Right atrium auricular region (tissue), 2 donors: ENCODE results near the gene SIK2. TPM values are rescaled to one million over a fixed set of nuclear protein-coding genes. Genes with fewer than 3 reads are reported as not detected.
A peak's percentile ranks its signal among the peaks of the same experiment; 100 is the strongest.

ENCODE experiments used
- DNase-seq: peaks from one replicate; pipeline ENCODE4 v3.0.0-alpha.2; 2019; ENCODE audit warnings: low spot score
- H3K27ac ChIP-seq, 2 donors: fragments of 200-600 bp; sonication (generic); 1 replicate in 1 of 2; 2 replicates in 1 of 2; pipeline ENCODE4 v1.5.1; 2016 to 2019
- H3K27me3 ChIP-seq, 2 donors: fragments of 200-600 bp; sonication (generic); one replicate each; pipeline versions ENCODE4 v1.5.1 to v1.6.0; 2017 to 2019
- H3K36me3 ChIP-seq: fragments of 200-600 bp; sonication (generic); one replicate; pipeline ENCODE4 v1.5.1; 2016
- H3K4me1 ChIP-seq, 2 donors: fragments of 200-600 bp; sonication (generic); one replicate each; pipeline versions ENCODE4 v1.5.1 to v1.6.0; 2017 to 2019
- H3K4me3 ChIP-seq, 2 donors: fragments of 200-600 bp; sonication (generic); 1 replicate in 1 of 2; 2 replicates in 1 of 2; pipeline ENCODE4 v1.5.1; 2017 to 2019; ENCODE audit warnings: mild to moderate bottlenecking in 1 of 2, moderate library complexity in 1 of 2
- H3K9me3 ChIP-seq, 2 donors: fragments of 200-600 bp; sonication (generic); one replicate each; pipeline ENCODE4 v1.5.1; 2019
- CTCF ChIP-seq, 2 donors: fragments of 200-600 bp; sonication (generic); IDR thresholded peaks; one replicate each; pipeline ENCODE4 v1.5.1; 2019; ENCODE audit warnings: antibody characterized with exemption in 2 of 2
- total RNA-seq, 2 donors: library from RNA; depleted of rRNA; stranded (reverse); fragments of >200 nt; gene quantifications; one replicate each; pipeline ENCODE4 v1.1.0, GENCODE V29; 2016

The SIK2 gene
- total RNA-seq, 2 donors from 2014 or later, result 23.5 to 28.0 TPM

GRCh38 chr11:111702623-111703022 lies 100.4 kb downstream of the SIK2 start:
- H3K4me3 ChIP-seq, result no peak overlapping the region
- H3K36me3 ChIP-seq, result peaks cover 41% of the 10 kb centered on the region
- H3K9me3 ChIP-seq, result no peaks in the 10 kb centered on the region
- no peak overlapping the region for H3K27ac ChIP-seq
- H3K27me3 ChIP-seq, result no peaks in the 10 kb centered on the region
- DNase-seq, result no peak
- no peak for TF ChIP-seq CTCF (IDR thresholded peaks at IDR 0.05)
- H3K4me1 ChIP-seq, result peaks cover 0 to 24% of the 10 kb centered on the region in 2 donors

GRCh38 chr11:111703576-111703975 lies 101.3 kb downstream of the SIK2 start:
- no peaks in the 10 kb centered on the region for H3K27me3 ChIP-seq
- DNase-seq, result no peak
- H3K27ac ChIP-seq, result no peak overlapping the region
- H3K9me3 ChIP-seq, result no peaks in the 10 kb centered on the region
- peaks cover 0 to 22% of the 10 kb centered on the region in 2 donors for H3K4me1 ChIP-seq
- peaks cover 41% of the 10 kb centered on the region for H3K36me3 ChIP-seq
- H3K4me3 ChIP-seq, result no peak overlapping the region
- no peak for TF ChIP-seq CTCF (IDR thresholded peaks at IDR 0.05)

GRCh38 chr11:111707039-111707690 lies 104.9 kb downstream of the SIK2 start:
- Histone ChIP-seq H3K36me3 (peaks cover 58% of the 10 kb centered on the region), H3K4me3 (no peak overlapping the region), H3K27me3 (no peaks in the 10 kb centered on the region), H3K9me3 (no peaks in the 10 kb centered on the region), H3K27ac (peak overlapping the region; percentile 38 to 50), H3K4me1 (peaks cover 0 to 7% of the 10 kb centered on the region in 2 donors)
- peak; percentile 86 for DNase-seq
- TF ChIP-seq CTCF (IDR thresholded peaks at IDR 0.05), result no peak

GRCh38 chr11:111707691-111708067 lies 105.4 kb downstream of the SIK2 start:
- Histone ChIP-seq H3K27ac (peak overlapping the region in 1 of 2 donors; percentile 38), H3K36me3 (peaks cover 63% of the 10 kb centered on the region)

GRCh38 chr11:111714522-111714921 lies 112.3 kb downstream of the SIK2 start:
- Histone ChIP-seq H3K27me3 (no peaks in the 10 kb centered on the region), H3K4me1 (peaks cover 0 to 13% of the 10 kb centered on the region in 2 donors), H3K9me3 (no peaks in the 10 kb centered on the region), H3K27ac (no peak overlapping the region), H3K4me3 (no peak overlapping the region), H3K36me3 (peaks cover 44% of the 10 kb centered on the region)
- no peak for TF ChIP-seq CTCF (IDR thresholded peaks at IDR 0.05)
- DNase-seq, result no peak

More at GRCh38 chr11:111707691-111708067, 105.4 kb downstream of the SIK2 start:
- TF ChIP-seq CTCF (IDR thresholded peaks at IDR 0.05), result no peak
- DNase-seq, result no peak
- Histone ChIP-seq H3K9me3 (no peaks in the 10 kb centered on the region), H3K4me1 (peaks cover 0 to 7% of the 10 kb centered on the region in 2 donors), H3K4me3 (no peak overlapping the region), H3K27me3 (no peaks in the 10 kb centered on the region)
